ENCODE measurements around the gene GALE. TPM values are rescaled to one million over a fixed set of nuclear protein-coding genes. Genes with fewer than 3 reads are reported as not detected.
A peak's percentile ranks its signal among the peaks of the same experiment; 100 is the strongest.
"Not testable (repeated sequence)": the region's sequence is repeated elsewhere in the genome, so short reads cannot be mapped to it uniquely, and the experiment has no call there.

GALE gene
- total RNA-seq, 1 donor from 2014 or later = 111 TPM

DNA sequence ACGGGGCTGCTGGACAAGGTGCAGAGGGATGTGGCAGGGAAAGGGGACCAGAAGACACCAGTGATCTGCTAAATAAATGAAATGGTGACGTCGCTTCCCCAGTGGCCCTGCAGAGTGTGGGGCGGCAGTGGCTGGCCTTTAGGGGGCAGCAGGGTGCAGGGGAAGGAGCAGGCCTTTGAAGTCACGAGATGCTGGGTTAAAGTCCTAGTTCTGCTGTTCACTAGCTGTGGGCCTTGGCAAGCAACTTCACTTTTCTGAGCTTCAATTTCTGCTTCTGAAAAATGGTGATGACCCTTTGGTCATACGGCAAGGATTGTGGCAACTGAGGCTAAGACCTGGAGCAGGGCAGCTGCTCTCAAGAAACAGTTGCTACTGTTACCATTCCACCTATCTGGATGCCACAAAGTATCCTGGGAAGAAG is 9.2 kb upstream of the GALE start:
- peak; percentile 80 for DNase-seq (ENCODE audit: low spot score)

GRCh38 chr1:23807453-23807852 is 6.9 kb upstream of the GALE start:
- no peak for DNase-seq (ENCODE audit: low spot score)

DNA sequence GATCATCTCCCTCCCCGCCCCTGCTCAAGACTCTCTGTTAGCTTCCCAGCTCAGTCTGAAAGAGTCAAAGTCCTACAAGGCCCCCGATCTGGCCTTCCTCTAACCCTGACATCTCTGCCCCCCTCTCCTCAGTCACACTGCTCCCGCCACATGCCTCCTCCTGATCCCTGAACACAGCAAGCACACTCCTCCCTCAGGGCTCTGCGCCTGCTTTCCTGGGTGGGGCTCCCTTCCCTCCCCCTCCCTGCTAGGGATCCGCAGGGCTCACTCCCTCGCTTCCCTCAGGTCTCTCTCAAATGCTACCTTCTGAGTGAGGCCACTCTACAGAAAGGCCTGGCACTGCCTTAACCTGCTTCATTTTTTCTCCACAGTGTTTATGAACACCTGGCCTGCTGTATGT is 5.7 kb upstream of the GALE start:
- DNase-seq (ENCODE audit: low spot score) = no peak

- no peak for DNase-seq (ENCODE audit: low spot score)
These were observed 4.5 kb upstream of the GALE start for GRCh38 chr1:23805025-23805424.

DNA sequence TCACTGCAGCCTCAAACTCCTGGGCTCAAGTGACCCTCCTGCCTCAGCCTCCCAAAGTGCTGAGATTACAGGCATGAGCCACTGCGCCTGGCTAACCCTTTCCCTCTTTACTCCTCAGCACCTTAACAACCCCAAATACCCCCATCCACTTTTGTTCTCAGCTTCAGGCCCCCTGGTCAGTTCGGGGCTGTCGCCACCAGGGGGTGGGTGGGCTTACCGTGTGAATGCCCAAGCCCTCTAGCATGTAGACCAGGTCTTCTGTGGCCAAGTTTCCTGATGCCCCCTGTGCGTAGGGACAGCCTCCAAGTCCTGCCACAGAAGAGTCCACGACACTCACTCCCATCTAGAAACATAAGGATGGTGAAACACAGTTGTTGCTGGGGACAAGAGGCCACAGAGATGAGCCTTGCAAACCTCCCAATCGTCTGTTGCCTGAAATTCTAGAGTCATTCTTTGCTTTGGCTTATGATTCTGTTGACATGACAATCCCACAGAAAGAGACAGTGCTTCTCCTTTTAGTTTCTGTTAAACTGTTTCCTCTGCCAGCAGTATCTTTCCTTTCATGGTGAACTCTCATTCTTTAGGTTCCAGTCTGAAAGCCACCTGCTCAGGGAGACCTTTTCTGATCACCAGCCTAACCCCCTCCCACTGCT is 3.8 kb upstream of the GALE start:
- no peak for DNase-seq (ENCODE audit: low spot score)

DNA sequence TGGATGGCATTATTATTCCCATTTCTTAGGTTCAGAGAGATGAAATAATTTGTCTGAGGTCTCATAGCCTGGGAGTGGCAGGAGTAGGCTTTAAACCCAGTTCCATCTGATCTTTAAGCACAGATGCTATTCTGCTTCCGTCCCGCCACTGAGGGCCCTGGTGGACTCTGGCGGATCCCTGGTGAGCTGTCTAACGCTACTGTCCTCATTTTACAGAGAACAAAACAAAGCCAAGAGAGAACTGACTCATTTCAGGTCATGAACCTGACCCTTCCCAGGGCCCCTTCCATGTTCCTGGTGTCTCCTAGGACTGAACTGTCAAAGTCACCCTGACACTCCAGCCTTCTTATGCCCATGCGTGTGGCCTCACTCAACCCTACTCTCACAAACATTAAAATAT is 3.1 kb upstream of the GALE start:
- no peak for DNase-seq (ENCODE audit: low spot score)

DNA sequence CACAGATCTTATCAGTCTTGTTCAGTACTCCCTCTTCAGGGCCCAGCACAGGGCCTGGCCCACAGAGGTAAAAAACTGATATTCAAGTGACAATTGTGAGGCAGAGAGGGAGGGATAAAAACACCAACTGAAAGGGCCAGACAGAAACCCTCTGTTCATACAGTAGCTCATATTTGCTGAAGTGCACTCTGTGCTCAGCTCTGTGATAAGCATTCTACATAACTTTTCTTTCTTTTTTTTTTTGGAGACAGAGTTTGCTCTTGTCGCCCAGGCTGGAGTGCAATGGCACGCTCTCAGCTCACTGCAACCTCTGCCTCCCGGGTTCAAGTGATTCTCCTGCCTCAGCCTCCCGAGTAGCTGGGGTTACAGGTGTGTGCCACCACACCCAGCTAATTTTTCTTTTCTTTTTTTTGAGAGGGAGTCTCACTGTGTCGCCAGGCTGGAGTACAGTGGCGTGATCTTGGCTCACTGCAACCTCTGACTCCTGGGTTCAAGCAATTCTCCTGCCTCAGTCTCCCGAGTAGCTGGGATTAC is 2.3 kb upstream of the GALE start:
- DNase-seq (ENCODE audit: low spot score) = not testable (repeated sequence)

GRCh38 chr1:23801876-23802275 is 1.3 kb upstream of the GALE start:
- no peak for DNase-seq (ENCODE audit: low spot score)

DNA sequence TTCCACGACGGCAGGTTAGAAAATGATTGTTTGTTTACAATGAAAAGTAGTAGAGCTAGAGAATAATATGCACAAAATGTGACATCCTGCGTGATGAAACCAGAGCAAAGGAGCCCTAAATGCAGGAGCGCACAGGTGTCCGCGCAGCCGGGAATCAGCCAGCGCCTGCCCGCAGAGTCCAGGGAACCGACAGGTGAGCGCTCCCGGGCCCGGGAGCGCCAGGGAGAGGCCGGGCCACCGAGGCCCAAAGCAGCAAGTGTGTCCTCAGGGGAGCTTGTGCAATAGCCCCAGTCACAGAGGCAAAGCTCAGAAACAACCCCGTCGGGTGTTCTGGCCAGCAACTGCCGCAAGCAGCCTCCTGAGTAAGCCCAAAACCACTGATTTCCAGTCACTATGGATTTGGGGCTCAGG is 789 bp upstream of the GALE start:
- no peak for DNase-seq (ENCODE audit: low spot score)

DNA sequence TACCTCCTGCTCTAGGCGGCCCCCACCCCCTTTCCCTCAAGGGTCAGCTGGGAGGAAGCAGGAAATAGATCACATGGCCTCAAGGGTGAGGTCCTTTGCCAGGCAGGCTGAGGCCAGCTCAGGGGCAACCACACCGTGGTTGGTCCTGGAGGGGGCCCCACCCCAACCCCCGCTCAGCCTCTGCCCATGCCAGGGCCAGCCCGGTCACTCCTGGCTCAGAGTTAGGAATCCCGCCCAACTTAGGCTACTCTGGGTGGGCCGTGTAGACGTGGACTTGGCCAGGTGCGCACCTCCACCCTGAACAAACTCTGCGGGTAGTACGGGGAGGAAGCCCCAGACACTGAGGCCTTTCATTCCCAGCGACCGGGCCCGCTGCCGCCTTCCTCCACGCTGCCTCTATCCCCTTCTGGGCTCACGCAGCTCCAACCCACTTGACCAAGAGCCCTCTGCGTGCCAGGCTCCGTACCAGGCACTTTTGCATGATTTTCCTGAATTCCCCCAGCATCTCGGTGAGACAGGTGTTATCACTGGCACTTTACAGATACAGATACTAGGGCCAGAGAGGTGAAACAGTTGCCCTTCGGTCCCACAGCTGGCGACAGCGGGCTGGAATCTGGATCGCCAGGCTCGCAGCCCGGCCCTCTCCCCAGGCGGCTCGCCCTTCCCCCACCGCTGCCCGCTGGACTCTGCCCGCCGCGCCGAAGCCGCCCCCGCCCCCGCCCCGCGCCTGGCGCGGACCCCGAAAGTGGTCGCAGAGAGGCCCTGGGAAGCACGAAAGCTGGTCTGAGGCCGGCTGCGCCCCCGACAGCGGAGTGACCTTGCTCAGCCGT is 769 bp downstream of the GALE start:
- peak; percentile 88 for DNase-seq (ENCODE audit: low spot score)

- no peak for DNase-seq (ENCODE audit: low spot score)
These were observed 1.3 kb downstream of the GALE start for GRCh38 chr1:23799255-23799569.

GRCh38 chr1:23798662-23799142 is 1.9 kb downstream of the GALE start:
- DNase-seq (ENCODE audit: low spot score) = peak; percentile 59

GRCh38 chr1:23797478-23798448 is 2.8 kb downstream of the GALE start:
- no peak for DNase-seq (ENCODE audit: low spot score)

- peak; percentile 30 for DNase-seq (ENCODE audit: low spot score)
These were observed 3.9 kb downstream of the GALE start for GRCh38 chr1:23796466-23797271.

GRCh38 chr1:23795676-23796465 is 4.7 kb downstream of the GALE start:
- DNase-seq (ENCODE audit: low spot score) = no peak

GRCh38 chr1:23794732-23795182 is 5.8 kb downstream of the GALE start:
- not testable (repeated sequence) for DNase-seq (ENCODE audit: low spot score)

DNA sequence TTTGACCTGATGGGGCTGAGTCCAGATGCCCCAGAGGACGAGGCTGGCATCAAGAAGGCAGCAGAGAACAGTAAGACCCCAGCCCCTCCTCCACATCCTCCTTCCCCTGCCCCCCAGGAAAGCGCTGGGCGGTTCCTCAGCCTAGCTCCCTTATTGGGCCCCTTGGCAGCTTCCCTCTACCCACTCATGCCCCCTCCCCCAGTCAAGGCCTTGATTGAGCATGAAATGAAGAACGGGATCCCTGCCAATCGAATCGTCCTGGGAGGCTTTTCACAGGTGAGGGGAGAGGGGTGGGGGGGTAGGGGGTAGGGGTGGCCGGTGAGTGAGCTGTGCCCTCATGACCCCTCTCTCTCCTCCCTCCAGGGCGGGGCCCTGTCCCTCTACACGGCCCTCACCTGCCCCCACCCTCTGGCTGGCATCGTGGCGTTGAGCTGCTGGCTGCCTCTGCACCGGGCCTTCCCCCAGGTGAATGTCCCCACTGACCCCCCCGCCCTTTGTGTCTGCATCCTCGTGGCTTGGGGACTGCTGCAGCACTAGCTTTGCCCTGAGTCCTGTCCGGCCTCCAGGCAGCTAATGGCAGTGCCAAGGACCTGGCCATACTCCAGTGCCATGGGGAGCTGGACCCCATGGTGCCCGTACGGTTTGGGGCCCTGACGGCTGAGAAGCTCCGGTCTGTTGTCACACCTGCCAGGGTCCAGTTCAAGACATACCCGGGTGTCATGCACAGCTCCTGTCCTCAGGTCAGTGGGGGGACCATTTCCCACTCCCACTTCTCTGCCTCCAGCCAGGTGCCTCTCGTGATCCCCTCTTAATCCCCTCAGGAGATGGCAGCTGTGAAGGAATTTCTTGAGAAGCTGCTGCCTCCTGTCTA is 6.5 kb downstream of the GALE start:
- DNase-seq (ENCODE audit: low spot score) = no peak

GRCh38 chr1:23793018-23793781 is 7.4 kb downstream of the GALE start:
- peak; percentile 70 for DNase-seq (ENCODE audit: low spot score)

Measured in mucosa of gallbladder (tissue), 1 donor.